Measurements from ENCODE around the gene RGS7BP. TPM values are rescaled to one million over a fixed set of nuclear protein-coding genes. Genes with fewer than 3 reads are reported as not detected.

RGS7BP gene
- total RNA-seq, 1 donor from 2014 or later, result 0.43 TPM

DNA sequence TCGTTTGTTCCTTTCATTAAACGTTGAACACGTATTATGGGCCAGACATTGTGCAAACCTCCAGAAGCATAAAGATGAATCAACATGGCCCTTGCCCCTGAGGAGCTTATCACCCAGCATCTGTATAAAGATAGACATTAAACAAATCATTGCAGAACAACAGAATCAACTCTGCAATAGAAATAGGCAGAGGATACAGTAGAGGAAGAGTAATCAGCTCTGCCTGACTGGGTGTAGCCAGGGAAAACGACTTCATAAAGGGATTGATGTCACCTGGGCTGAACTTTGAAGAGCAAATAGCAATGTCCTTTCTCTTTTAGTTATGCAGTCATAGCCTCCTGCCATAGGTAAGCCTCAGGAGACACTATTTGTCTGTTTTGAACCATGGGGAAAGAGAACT lies 13.4 kb downstream of the RGS7BP start:
- H3F3A ChIP-seq (ENCODE audit: low read depth), result no peaks in the 10 kb centered on the region
- H3K4me3 Mint-ChIP-seq, result no peak overlapping the region
- H3K27ac ChIP-seq, result no peak overlapping the region

DNA sequence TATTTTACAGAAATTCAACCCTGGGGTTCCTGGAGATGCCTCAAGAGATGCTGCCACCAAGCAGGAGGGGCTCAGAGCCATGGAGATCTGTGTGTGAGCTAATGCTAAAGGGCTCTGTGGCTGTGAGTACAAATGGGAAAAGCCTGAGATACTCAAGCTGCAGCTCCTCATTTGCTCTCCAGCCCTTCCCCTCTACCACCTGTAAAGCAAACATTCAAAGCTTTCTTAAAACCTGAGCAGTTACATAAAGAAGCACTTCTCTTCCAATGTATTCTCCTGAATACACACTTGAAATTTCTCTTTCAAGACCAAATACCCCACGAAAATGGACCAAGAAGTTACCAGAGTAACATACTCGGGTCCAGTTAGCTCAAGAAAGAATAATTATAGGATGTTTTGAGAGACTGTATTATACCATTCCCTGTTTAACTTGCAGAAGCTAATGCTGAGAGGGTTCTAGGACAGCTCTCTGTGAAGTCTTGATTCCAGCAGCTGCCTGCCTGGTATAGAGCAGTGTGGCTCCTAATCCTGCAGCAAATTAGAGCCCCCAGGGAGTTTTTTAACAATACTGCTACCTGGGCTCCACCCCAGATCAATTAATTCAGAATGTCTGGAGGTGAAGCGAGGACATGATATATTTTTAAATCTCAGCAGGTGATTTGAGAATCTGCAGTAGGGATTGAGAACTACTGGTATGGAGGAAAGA lies 21.1 kb downstream of the RGS7BP start:
- Mint-ChIP-seq H3K9me3 (no peaks in the 10 kb centered on the region), H3K27ac (no peak overlapping the region), H3K4me3 (no peak overlapping the region), H3K36me3 (no peaks in the 10 kb centered on the region), H3K4me1 (peaks cover under 1% of the 10 kb centered on the region), H3K27me3 (ENCODE audit: insufficient read depth, low read depth) (peaks cover 2% of the 10 kb centered on the region)
- Histone ChIP-seq H3K4me3 (no peak overlapping the region), H3K9me3 (ENCODE audit: low read depth) (no peaks in the 10 kb centered on the region), H3K9ac (no peak overlapping the region), H3K27me3 (no peaks in the 10 kb centered on the region), H3K4me2 (no peak overlapping the region), H3K27ac (no peak overlapping the region), H2AFZ (replicated peaks) (peak overlapping the region; percentile 9), H3F3A (ENCODE audit: low read depth) (no peaks in the 10 kb centered on the region), H3K79me2 (ENCODE audit: low read depth) (no peaks in the 10 kb centered on the region), H3K36me3 (no peaks in the 10 kb centered on the region), H4K20me1 (ENCODE audit: low read depth) (no peaks in the 10 kb centered on the region), H3K4me1 (peaks cover 11% of the 10 kb centered on the region)
- TF ChIP-seq EZH2phosphoT487 (IDR thresholded peaks at IDR 0.05), result no peak
- TF ChIP-seq EZH2 (IDR thresholded peaks at IDR 0.05), result no peak
- TF ChIP-seq, protein P1, sequence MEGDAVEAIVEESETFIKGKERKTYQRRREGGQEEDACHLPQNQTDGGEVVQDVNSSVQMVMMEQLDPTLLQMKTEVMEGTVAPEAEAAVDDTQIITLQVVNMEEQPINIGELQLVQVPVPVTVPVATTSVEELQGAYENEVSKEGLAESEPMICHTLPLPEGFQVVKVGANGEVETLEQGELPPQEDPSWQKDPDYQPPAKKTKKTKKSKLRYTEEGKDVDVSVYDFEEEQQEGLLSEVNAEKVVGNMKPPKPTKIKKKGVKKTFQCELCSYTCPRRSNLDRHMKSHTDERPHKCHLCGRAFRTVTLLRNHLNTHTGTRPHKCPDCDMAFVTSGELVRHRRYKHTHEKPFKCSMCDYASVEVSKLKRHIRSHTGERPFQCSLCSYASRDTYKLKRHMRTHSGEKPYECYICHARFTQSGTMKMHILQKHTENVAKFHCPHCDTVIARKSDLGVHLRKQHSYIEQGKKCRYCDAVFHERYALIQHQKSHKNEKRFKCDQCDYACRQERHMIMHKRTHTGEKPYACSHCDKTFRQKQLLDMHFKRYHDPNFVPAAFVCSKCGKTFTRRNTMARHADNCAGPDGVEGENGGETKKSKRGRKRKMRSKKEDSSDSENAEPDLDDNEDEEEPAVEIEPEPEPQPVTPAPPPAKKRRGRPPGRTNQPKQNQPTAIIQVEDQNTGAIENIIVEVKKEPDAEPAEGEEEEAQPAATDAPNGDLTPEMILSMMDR (IDR thresholded peaks at IDR 0.05), result no peak
- no peak for DNase-seq (ENCODE audit: low spot score)

More for the DNA sequence above, 13.4 kb downstream of the RGS7BP start:
- H3K36me3 ChIP-seq, result no peaks in the 10 kb centered on the region
- H3K27me3 Mint-ChIP-seq (ENCODE audit: insufficient read depth, low read depth), result no peaks in the 10 kb centered on the region
- H3K9me3 ChIP-seq (ENCODE audit: low read depth), result no peaks in the 10 kb centered on the region
- TF ChIP-seq EZH2 (IDR thresholded peaks at IDR 0.05) (no peak), EZH2phosphoT487 (IDR thresholded peaks at IDR 0.05) (no peak)
- TF ChIP-seq, protein P1 (IDR thresholded peaks at IDR 0.05), result no peak
- no peaks in the 10 kb centered on the region for H3K4me1 Mint-ChIP-seq
- no peak overlapping the region for H3K9ac ChIP-seq
- H3K36me3 Mint-ChIP-seq, result no peaks in the 10 kb centered on the region
- no peaks in the 10 kb centered on the region for H3K79me2 ChIP-seq (ENCODE audit: low read depth)
- H3K9me3 Mint-ChIP-seq, result no peaks in the 10 kb centered on the region
- H3K4me2 ChIP-seq, result no peak overlapping the region
- no peak overlapping the region for H2AFZ ChIP-seq (replicated peaks)
- H3K27ac Mint-ChIP-seq, result no peak overlapping the region
- H3K4me3 ChIP-seq, result no peak overlapping the region
- H3K27me3 ChIP-seq, result no peaks in the 10 kb centered on the region
- H3K4me1 ChIP-seq, result no peaks in the 10 kb centered on the region
- H4K20me1 ChIP-seq (ENCODE audit: low read depth), result no peaks in the 10 kb centered on the region
- no peak for DNase-seq (ENCODE audit: low spot score)

DNA sequence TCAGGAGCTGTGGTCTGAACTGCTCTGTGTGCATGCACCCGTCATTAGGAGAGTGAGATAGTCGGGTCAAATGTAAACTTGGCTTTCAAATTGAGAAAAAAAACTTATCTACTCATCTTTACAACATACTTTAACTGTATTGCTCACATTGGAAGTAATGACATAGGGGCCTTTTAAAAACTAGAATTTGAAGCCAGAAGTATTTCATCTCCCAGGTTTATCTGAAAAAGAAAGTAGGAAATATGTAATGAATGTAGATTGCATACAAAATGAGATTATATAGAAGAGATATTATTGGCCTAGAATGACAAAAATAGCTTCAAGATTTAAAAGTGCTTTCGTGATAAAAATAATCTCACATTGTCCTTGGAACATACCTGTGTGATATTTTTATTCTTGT lies 24.3 kb downstream of the RGS7BP start:
- Histone ChIP-seq H3F3A (ENCODE audit: low read depth) (no peaks in the 10 kb centered on the region), H3K9me3 (ENCODE audit: low read depth) (no peaks in the 10 kb centered on the region), H3K36me3 (no peaks in the 10 kb centered on the region), H3K27me3 (no peaks in the 10 kb centered on the region), H2AFZ (replicated peaks) (no peak overlapping the region), H4K20me1 (ENCODE audit: low read depth) (no peaks in the 10 kb centered on the region), H3K79me2 (ENCODE audit: low read depth) (no peaks in the 10 kb centered on the region), H3K4me1 (peaks cover 24% of the 10 kb centered on the region), H3K4me2 (no peak overlapping the region), H3K27ac (no peak overlapping the region), H3K9ac (no peak overlapping the region), H3K4me3 (no peak overlapping the region)
- Mint-ChIP-seq H3K27ac (no peak overlapping the region), H3K4me1 (peaks cover 3% of the 10 kb centered on the region), H3K27me3 (ENCODE audit: insufficient read depth, low read depth) (peaks cover 2% of the 10 kb centered on the region), H3K4me3 (no peak overlapping the region), H3K36me3 (no peaks in the 10 kb centered on the region), H3K9me3 (no peaks in the 10 kb centered on the region)
- TF ChIP-seq EZH2phosphoT487 (IDR thresholded peaks at IDR 0.05) (no peak), EZH2 (IDR thresholded peaks at IDR 0.05) (no peak)
- TF ChIP-seq, protein P1 (IDR thresholded peaks at IDR 0.05), result no peak
- DNase-seq (ENCODE audit: low spot score), result no peak
